ENCODE data around the gene KRTAP10-7.
"Not testable (repeated sequence)": the region's sequence is repeated elsewhere in the genome, so short reads cannot be mapped to it uniquely, and the experiment has no call there.

The KRTAP10-7 gene

DNA sequence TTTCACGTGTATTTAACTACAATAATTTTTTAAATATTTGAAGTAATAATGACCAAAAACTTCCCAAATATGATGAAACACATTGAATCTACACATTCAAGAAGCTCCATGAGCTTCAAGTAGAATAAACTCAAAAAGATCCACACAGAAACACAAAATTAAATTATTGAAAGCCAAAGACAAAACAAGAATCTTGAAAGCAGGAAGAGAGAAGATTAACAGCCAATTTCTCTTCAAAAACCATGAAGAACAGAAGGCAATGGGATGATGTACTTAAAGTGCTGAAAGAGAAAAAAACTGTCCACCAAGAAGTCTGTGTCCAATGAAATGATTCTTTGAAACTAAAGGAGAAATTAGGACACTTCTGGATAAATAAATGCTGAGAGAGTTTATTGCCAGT is 31.7 kb downstream of the KRTAP10-7 start:
- DNase-seq (ENCODE audit: low spot score): no peak

DNA sequence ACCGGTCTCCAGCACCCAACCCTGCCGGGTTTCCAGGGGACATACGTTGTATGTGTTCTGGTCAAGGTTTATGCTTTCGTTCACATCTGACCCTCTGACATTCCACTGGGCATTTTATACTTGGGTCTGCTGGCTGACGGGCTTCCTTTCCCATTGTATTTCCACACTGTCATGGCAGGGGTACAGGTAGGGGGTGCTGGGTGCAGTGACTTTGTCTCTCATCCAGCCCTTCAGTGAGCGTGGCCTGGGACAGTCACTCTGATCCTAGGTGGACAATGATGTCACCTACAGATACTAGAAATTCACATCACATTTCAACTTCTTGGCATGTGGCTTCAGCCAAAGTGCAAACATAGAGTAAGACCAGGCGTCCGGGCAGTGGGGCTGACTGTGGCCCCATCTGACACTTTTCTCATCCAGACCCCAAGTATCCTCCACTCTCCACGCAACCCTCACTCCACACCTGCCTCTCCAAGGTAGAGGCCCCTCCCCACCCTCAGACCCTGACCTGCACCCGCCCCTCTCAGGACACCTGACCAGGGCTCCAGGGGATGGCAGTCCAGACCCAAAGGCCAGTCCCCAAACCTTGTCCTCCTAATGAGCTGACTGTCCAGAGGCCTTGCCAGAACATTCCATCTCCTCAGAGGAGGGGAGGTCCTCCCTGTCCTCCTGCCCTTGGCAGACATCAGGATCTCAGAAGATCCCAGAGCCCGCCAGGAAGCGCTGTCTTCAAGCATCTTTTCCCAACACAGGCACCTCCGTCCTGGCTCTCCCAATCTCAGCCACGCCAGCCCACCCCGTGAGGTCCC is 36.0 kb downstream of the KRTAP10-7 start:
- DNase-seq (ENCODE audit: low spot score): no peak

DNA sequence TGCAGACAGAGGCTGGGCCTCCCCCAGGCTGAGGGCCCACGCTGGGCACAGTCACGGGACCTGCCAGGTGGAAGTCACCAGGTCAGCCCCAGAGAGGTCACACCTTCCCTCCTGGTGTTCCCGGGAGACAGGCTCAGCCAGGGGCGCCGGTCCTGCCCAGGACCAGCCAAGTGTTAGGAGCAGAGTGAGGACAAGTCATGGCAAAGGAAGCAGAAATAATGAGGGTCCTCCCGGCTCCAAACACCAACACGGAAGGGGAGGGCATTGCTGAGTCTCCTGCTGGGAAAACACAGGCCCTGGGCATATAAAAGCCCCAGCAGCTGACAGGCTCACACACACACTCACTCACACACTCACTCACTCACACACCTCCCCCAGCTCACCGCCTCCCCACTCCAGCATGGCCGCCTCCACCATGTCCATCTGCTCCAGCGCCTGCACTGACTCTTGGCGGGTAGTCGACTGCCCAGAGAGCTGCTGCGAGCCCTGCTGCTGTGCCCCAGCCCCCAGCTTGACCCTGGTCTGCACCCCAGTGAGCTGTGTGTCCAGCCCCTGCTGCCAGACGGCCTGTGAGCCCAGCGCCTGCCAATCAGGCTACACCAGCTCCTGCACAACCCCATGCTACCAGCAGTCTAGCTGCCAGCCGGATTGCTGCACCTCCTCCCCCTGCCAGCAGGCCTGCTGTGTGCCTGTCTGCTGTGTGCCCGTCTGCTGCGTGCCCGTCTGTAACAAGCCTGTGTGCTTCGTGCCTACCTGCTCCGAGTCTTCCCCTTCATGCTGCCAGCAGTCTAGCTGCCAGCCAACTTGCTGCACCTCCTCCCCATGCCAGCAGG is 36.8 kb downstream of the KRTAP10-7 start, which contains the start of gene KRTAP10-10:
TSS of gene KRTAP10-10 (plus strand) at position 339 of the 833 bp plus-strand sequence. CDS start at position 401, 62 bp downstream.
- no peak for DNase-seq (ENCODE audit: low spot score)

DNA sequence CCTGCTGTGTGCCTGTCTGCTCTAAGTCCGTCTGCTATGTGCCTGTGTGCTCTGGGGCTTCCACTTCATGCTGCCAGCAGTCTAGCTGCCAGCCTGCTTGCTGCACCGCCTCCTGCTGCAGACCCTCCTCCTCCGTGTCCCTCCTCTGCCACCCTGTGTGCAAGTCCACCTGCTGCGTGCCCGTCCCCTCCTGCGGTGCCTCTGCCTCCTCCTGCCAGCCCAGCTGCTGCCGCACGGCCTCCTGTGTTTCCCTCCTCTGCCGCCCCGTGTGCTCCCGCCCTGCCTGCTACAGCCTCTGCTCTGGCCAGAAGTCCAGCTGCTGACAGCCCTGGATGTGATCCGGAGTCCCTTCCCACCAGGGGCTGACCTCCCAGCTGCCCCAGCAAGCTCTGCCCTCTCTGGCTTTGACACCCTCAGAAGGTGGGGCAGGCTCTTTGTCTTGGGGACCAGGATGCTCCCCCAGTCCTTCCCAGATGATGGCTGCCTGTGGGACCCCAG is 37.5 kb downstream of the KRTAP10-7 start:
- DNase-seq (ENCODE audit: low spot score): not testable (repeated sequence)

DNA sequence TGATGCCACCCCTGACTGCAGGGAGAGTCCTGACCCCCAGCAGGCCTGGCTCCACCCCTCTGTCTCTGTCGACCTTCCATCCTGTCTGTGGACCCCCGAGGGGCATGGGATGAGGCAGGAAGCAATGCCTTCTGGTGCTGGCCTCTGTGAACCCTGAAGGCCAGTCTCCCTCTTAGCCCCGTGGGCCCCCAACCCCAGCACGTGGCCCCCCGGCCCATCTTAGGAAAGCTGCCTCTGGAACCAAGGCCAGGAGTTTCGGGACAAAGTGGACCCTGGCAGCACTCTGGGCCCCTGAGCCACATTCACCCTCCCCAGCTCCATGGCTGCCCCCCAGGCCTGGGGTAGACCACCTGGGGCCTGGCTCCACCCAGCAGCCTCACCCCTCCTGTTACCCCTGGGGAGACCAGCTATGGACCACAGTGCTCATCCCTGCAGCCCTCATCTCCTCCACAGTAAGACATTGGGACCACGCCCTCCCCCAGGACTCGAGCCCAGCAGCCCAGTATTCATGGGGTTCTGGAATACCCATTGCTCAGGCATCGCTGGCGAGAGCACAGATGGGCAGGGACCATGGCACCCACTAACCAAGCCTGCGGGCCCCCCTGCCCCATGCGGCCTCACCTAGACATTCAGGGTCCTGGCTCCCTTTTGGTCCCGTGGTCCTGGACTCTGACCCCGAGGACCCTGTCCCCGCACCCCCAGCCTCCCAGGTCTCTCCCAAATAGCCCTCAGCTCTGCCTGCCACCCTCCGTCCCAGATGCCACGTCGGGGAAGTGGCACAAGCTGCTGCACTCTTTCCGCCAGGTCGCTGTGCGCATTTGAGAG is 38.3 kb downstream of the KRTAP10-7 start:
- DNase-seq (ENCODE audit: low spot score): not testable (repeated sequence)

DNA sequence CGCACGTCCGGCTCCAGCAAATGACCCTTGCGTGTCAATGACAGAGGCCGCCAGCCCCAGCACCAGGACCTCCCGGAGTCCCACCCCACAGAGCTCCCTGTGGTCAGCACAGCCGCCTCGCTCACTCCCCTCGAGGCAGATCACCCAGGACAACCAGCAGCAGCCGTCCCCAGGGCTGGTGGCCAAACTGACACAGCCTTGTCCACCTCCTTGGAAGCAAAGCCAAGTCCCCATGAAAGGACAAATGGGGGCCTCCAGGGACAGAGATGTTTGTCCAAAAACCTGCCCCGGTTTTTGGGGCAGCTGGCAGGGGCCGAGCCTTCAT is 38.9 kb downstream of the KRTAP10-7 start:
- DNase-seq (ENCODE audit: low spot score): no peak

DNA sequence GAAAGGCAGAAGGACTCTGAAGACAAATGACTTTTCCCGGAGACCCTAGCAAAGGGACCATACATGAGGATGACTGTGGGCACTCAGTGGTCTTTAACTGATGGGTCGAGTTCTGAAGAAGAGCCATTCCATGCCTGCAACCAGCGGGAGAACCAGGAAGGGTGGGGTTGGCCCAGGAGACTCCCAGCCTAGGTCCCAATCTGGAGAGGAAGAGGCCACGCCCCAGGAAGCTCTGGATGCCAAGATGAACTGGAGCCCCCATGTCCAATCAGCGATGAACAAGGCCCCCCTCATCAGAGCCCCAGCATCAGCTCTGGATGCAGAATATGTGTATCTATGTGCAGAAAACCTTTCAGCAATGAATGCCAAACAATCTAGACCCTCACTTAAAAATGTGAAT is 40.4 kb downstream of the KRTAP10-7 start:
- DNase-seq (ENCODE audit: low spot score): no peak

DNA sequence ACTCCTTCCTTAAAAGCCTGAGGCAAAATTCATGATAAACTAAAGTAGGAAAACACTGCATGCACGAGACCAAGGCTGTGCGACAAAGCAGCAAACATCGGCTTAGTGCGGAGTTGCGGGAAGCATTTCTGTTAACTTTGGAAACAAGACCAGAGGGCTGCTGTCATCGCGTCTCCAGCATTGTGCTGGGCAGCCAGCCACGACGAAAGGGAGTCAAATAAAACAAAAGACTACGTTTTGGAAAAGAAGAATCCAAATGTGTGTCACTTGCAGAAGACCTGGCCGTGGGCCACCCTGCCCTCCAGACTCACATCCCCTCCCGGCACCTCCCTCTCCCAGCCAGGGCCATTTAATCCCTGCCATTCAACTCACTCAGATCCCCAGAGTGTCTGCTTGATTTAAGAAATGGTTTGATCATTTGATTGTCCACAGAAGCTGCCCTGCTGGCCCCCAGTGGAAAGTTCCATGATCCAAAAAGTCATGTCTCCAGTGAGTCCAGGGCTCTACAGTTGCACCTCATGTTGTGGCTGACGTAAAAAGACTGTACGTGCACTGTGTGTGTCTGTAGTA is 43.4 kb downstream of the KRTAP10-7 start:
- DNase-seq (ENCODE audit: low spot score): no peak

DNA sequence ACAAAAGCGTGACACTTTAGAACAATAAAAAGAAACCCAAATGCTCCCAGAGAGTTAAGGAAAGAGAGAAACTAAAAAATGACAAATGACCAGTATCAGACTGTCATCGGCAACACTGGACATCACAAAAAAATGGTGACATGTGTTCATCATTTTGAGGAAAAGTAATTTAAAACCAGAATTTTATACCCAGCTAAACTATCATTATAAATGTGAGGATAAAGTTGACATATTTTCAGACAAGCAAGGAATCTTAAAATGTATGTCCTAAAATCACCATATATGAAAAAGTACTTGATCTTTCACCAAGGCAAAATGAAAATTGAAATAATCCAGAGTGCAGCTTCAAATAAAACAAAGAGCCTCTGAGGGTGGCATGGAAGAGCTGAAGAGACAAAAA is 44.5 kb downstream of the KRTAP10-7 start:
- no peak for DNase-seq (ENCODE audit: low spot score)

DNA sequence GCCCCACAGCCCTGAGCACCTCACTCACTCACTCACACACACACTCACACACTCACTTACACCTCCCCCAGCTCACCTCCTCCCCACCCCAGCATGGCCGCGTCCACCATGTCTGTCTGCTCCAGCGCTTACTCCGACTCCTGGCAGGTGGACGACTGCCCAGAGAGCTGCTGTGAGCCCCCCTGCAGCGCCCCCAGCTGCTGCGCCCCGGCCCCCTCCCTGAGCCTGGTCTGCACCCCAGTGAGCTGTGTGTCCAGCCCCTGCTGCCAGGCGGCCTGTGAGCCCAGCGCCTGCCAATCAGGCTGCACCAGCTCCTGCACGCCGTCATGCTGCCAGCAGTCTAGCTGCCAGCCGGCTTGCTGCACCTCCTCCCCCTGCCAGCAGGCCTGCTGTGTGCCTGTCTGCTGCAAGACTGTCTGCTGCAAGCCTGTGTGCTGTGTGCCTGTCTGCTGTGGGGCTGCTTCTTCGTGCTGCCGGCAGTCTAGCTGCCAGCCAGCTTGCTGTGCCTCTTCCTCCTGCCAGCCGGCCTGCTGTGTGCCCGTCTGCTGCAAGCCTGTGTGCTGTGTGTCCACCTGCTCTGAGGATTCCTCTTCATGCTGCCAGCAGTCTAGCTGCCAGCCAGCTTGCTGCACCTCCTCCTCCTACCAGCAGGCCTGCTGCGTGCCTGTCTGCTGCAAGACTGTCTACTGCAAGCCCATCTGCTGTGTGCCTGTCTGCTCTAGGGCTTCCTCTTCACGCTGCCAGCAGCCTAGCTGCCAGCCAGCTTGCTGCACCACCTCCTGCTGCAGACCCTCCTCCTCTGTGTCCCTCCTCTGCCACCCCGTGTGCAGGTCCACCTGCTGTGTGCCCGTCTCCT is 46.2 kb downstream of the KRTAP10-7 start, which contains the start of gene KRTAP10-11:
TSS of gene KRTAP10-11 (plus strand) at position 49 of the 856 bp plus-strand sequence. CDS start at position 94, 45 bp downstream.
- DNase-seq (ENCODE audit: low spot score): not testable (repeated sequence)

DNA sequence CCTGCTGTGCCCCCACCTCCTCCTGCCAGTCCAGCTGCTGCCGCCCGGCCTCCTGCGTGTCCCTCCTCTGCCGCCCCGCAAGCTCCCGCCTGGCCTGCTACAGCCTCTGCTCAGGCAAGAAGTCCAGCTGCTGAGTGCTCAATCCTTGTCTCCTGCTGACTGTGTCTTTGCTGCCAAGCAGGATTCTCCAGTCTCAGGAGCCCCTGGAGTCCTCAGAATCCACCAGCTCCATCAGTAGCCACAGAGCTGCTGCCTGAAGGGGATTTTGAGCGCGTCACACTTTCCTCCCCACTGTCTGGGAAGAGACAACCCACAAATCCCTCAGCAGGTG is 46.8 kb downstream of the KRTAP10-7 start:
- no peak for DNase-seq (ENCODE audit: low spot score)

DNA sequence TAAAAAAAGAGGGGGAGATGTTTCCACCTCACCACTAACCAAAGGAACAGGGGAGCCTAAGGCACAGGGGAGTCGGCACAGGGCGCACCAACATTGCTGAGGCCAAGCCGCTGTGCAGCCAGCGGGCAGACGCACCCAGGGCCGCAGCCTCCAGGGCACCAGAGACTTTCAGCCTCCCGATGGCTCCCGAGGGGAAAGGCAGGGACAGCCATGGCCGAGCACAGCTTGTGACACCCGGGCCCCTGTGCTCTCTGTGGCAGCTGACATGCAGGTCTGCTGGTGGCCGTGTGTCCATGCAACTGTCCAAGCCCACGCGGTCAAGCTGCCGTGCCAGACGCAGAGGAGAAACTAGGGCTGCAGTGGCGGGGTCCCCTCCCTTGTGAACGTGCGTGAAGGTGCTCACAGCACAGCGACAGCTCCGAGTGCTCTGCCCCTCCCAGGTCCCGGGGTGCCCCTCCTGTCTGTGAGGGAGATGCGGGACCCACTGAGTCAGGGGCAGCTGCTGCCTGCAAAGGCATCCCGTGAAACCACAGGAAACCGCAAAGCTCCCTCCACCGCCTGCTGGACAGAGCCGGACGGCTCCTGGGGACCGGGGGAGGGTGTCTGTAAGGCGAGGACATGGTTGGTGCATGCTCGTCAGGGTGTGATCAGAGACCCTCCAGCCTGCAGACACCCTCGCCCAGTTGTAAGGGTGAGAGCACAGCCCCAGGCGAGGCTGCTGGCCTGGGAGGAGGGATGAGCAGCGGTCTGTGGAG is 48.3 kb downstream of the KRTAP10-7 start:
- DNase-seq (ENCODE audit: low spot score): no peak

DNA sequence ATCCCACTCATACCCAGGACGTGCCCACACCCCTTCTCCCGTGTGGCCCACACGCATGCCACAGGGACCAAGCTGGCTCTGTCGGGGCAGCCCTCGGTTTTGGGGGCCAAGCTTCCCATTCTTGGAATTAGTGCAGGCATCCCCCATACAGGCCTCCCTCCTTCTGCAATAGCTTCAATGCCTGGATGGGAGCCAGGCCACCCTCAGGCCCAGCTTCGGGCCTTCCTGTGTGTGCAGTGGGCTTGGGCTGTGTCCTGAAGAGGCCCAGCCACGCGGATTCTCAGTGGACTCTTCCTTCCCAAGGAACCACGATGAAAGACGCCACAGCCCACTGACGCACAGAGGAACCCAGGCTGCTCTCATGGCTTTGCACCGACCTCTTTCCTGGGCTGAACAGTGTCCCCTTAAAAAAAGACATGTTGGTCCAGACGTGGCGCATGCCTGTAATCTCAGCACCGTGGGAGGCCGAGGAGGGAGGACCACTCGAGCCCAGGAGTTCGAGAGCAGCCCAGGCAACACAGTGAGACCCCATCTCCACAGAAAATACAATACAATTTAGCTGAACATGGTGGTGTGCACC is 49.2 kb downstream of the KRTAP10-7 start:
- DNase-seq (ENCODE audit: low spot score): no peak

DNA sequence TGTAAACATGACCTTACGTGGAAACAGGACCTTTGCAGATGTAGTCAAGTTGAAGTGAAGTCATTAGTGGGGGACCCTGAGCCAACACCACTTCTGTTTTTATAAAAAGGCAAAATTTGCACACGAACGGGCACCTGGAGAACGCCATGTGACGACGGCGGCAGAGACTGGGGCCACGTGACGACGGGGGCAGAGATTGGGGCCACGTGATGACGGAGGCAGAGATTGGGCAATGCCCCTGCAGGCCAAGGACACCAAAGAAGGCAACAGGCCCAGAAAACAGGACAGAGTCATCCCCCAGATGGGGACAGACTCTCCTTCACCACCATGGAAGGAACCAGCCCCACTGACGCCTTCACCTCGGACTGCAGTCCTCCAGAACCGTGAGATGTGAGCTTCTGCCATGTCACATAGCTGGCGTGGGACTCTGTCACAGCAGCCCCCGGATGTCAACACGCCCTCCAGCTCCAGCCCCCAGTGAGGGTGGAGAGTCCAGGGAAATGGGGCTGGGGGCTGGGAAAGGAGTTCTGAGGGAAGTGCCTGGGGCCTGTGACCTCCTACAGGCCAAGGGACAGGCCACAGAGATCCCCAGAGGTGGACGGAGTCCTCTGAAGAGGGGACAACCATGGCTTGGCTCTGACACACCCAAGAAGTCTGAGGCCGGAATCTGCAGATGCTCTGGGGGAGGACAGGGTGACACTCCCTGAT is 50.0 kb downstream of the KRTAP10-7 start:
- no peak for DNase-seq (ENCODE audit: low spot score)

DNA sequence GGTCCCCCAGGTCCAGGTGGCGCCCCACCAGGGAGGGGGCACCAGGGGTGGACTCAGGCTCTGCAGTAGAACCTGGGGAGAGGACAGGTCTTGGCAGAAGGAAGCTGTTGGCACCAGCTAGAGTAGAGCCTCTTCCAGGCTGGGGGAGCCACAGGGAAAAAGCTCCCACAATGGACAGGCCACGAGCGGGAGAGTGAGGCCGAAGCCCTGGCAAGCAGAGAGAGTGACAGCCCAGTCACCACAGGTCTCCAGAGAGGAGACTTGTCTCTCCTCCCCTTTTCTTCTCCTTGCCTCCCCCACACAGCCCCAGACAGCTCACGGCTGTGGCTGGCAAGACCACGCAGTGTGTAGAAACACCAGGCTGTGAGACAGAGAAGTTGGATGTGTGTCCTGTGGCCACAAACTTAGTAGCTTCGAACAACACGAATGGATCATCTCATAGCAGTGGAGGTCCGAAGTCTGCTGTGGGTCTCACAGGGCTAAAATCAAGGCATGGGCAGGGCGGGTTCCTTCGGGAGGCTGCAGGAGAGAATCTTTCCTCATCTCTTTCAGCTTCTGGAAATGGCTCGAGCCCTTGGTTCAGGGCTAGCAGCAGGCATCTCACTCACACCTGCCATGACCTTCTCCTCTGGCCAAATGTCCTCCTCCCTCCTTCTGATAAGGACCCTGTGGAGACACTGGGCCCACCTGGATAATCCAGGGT is 50.7 kb downstream of the KRTAP10-7 start:
- no peak for DNase-seq (ENCODE audit: low spot score)

Measured in SK-N-DZ (cell line).